NCI-H1694 treated with DMSO at 0.1 percent for 48 hours (cell line): ENCODE measurements around the gene CEL.
A peak's percentile ranks its signal among the peaks of the same experiment; 100 is the strongest.
"Not testable (repeated sequence)": the region's sequence is repeated elsewhere in the genome, so short reads cannot be mapped to it uniquely, and the experiment has no call there.

Experiments
- DNase-seq: peaks from one replicate; lab custom pipeline; 2025; lab: John Stamatoyannopoulos, UW

CEL gene

GRCh38 chr9:133086212-133086860, 24.6 kb downstream of the CEL start:
- DNase-seq, result not testable (repeated sequence)

- no peak for DNase-seq
These were observed 25.1 kb downstream of the CEL start for GRCh38 chr9:133086894-133087293.

- no peak for DNase-seq
These were observed 25.8 kb downstream of the CEL start for GRCh38 chr9:133087429-133088145.

- DNase-seq, result no peak
These were observed 26.5 kb downstream of the CEL start for GRCh38 chr9:133088146-133088750.

- no peak for DNase-seq
These were observed 27.0 kb downstream of the CEL start for GRCh38 chr9:133088756-133089155.

- peak; percentile 16 for DNase-seq
These were observed 27.5 kb downstream of the CEL start for GRCh38 chr9:133089271-133089671.

GRCh38 chr9:133090187-133090586, 28.4 kb downstream of the CEL start:
- peak; percentile 64 for DNase-seq

GRCh38 chr9:133090752-133091385, 29.1 kb downstream of the CEL start:
- DNase-seq, result no peak

GRCh38 chr9:133094351-133094750, 32.6 kb downstream of the CEL start:
- not testable (repeated sequence) for DNase-seq

GRCh38 chr9:133094842-133095393, 33.1 kb downstream of the CEL start:
- DNase-seq, result no peak

- no peak for DNase-seq
These were observed 36.4 kb downstream of the CEL start for GRCh38 chr9:133098104-133098754.

GRCh38 chr9:133098871-133099270, 37.1 kb downstream of the CEL start:
- no peak for DNase-seq

GRCh38 chr9:133099726-133100505, 38.1 kb downstream of the CEL start:
- no peak for DNase-seq

GRCh38 chr9:133100506-133101355, 39.0 kb downstream of the CEL start:
- DNase-seq, result no peak

- no peak for DNase-seq
These were observed 39.8 kb downstream of the CEL start for GRCh38 chr9:133101356-133102189.

- no peak for DNase-seq
These were observed 40.6 kb downstream of the CEL start for GRCh38 chr9:133102190-133103021.

GRCh38 chr9:133103183-133103986, 41.6 kb downstream of the CEL start:
- DNase-seq, result no peak
